ENCODE results near the gene RNF141. TPM values are rescaled to one million over a fixed set of nuclear protein-coding genes. Genes with fewer than 3 reads are reported as not detected.

RNF141 gene
- total and polyA plus RNA-seq, 10 of the 15 experiments (the other 5 are each of a cell fraction or from before 2014, with no cell fraction given), result 7.6 to 36.8 (median 13.6) TPM

- TF ChIP-seq ZBTB40 (IDR thresholded peaks at IDR 0.05; ENCODE audit: borderline replicate concordance), result no peak
- TF ChIP-seq CREM (IDR thresholded peaks at IDR 0.05; ENCODE audit: low read depth), result no peak
- no peak for TF ChIP-seq TCF3 (IDR thresholded peaks at IDR 0.05; ENCODE audit: borderline replicate concordance, insufficient read depth, low read depth, low read length)
- TF ChIP-seq USF1 (IDR thresholded peaks at IDR 0.05; ENCODE audit: borderline replicate concordance, extremely low read length, insufficient read depth, low read depth, low read length), result no peak
- TF ChIP-seq WRNIP1 (IDR thresholded peaks at IDR 0.05; ENCODE audit: borderline replicate concordance, low read depth, low read length), result no peak
- no peak for TF ChIP-seq CHD4 (IDR thresholded peaks at IDR 0.05)
- no peak for TF ChIP-seq CBX3 (IDR thresholded peaks at IDR 0.05; ENCODE audit: borderline replicate concordance, low read depth)
Observed at GRCh38 chr11:10573556-10573955, 32.6 kb upstream of the RNF141 start (continued).

GRCh38 chr11:10573028-10573427 is 32.0 kb upstream of the RNF141 start:
- no peaks in the 10 kb centered on the region for H3K79me2 ChIP-seq (ENCODE audit: control insufficient read depth, insufficient read depth, low read length)
- ATAC-seq (no peak), FAIRE-seq (no peak), DNase-seq (ENCODE audit: low read depth, low spot score) (no peak)
- no peak overlapping the region for H3K4me2 ChIP-seq (ENCODE audit: control insufficient read depth, insufficient read depth)
- H4K20me1 ChIP-seq (ENCODE audit: control insufficient read depth, insufficient read depth), result no peaks in the 10 kb centered on the region
- no peak overlapping the region for H2AFZ ChIP-seq (ENCODE audit: control insufficient read depth, low read depth, low read length)
- in situ Hi-C loops (cut with MboI) (no loop called here), intact Hi-C loops (cut with micrococcal nuclease; ENCODE audit: unreplicated experiment) (no loop called here)
- H3K27ac ChIP-seq (ENCODE audit: control insufficient read depth, insufficient read depth), result no peak overlapping the region
- SMC1A ChIA-PET (ENCODE audit: uncharacterized antibody, unreplicated experiment), result no interaction called here
- peaks cover 0 to 2% of the 10 kb centered on the region in 2 experiments; a peak in 3 of 4 replicates for H3K27me3 ChIP-seq (replicated peaks in 1 of 2; ENCODE audit: control insufficient read depth in 2 of 2, insufficient read depth in 2 of 2, low read length in 1 of 2)
- BruUV-seq (replicated peaks), result no TSS peak
- H3K9me3 ChIP-seq (replicated peaks; ENCODE audit: control insufficient read depth, insufficient read depth, low read length), result no peaks in the 10 kb centered on the region
- no peak overlapping the region for H3K4me3 ChIP-seq
- H3K4me1 ChIP-seq (ENCODE audit: control insufficient read depth, insufficient read depth, low read length), result no peaks in the 10 kb centered on the region
- POLR2A ChIA-PET, result no interaction called here
- RAD21 ChIA-PET (ENCODE audit: unreplicated experiment), result interaction anchor here (1.4 kb wide), 1 partner anchor 81 kb away, joined by 3 read pairs; no protein-coding TSS in a partner anchor
- CTCF ChIA-PET, result interaction anchor here (0.6 kb wide), 1 partner anchor 160 kb away, joined by 3 read pairs; no protein-coding TSS in a partner anchor
- no peak overlapping the region for H3K9ac ChIP-seq (ENCODE audit: control insufficient read depth, insufficient read depth, low read length)
- no peaks in the 10 kb centered on the region for H3K36me3 ChIP-seq (ENCODE audit: control insufficient read depth in 2 of 2, insufficient read depth in 2 of 2, low read length in 1 of 2)
- TF ChIP-seq ESRRA (IDR thresholded peaks at IDR 0.05; ENCODE audit: low read length) (no peak), BCLAF1 (IDR thresholded peaks at IDR 0.05) (no peak), ZNF622 (IDR thresholded peaks at IDR 0.05) (no peak), ZBED1 (IDR thresholded peaks at IDR 0.05; ENCODE audit: borderline replicate concordance) (no peak), ZNF217 (IDR thresholded peaks at IDR 0.05) (no peak), SIN3A (IDR thresholded peaks at IDR 0.05; ENCODE audit: low read depth, low read length) (no peak), SIX5 (IDR thresholded peaks at IDR 0.05; ENCODE audit: low read depth, low read length, severe bottlenecking) (no peak), STAT3 (IDR thresholded peaks at IDR 0.05; ENCODE audit: low read depth, low read length) (no peak)

Measured in GM12878 (cell line).